Activated T-cell treated with anti-CD3 and anti-CD28 coated beads, Interleukin-2, amount 50 U/mL, for 4 hours (primary cell): Measurements from ENCODE around the gene MAP2K2. TPM values are rescaled to one million over a fixed set of nuclear protein-coding genes. Genes with fewer than 3 reads are reported as not detected.
"Not testable (repeated sequence)": the region's sequence is repeated elsewhere in the genome, so short reads cannot be mapped to it uniquely, and the experiment has no call there.

ENCODE experiments used
- ATAC-seq, 2 donors: fragments of 200-7000 bp; cut with Tn5 transposase; one replicate each; pipeline ENCODE4 v1.10.0; 2021
- DNase-seq: peaks from one replicate; pipeline ENCODE4 v3.0.0-alpha.2; 2020
- H3K27me3 Mint-ChIP-seq: one replicate; pipeline ENCODE4 v1.8.0; 2021; ENCODE audit warnings: low read depth, mixed read lengths
- H3K36me3 Mint-ChIP-seq: one replicate; pipeline ENCODE4 v1.8.0; 2022; ENCODE audit warnings: mixed read lengths; ENCODE audit not compliant: insufficient read depth
- H3K4me1 Mint-ChIP-seq: one replicate; pipeline ENCODE4 v1.8.0; 2021; ENCODE audit warnings: low read depth, mixed read lengths
- H3K4me3 Mint-ChIP-seq: one replicate; pipeline ENCODE4 v1.8.0; 2021; ENCODE audit warnings: mild to moderate bottlenecking, moderate library complexity, mixed read lengths
- H3K9me3 Mint-ChIP-seq: one replicate; pipeline ENCODE4 v1.8.0; 2021; ENCODE audit warnings: mixed read lengths
- total RNA-seq, 3 donors: library from RNA; stranded (reverse); gene quantifications; one replicate each; pipeline ENCODE4 v1.2.1, GENCODE V29; 2021

MAP2K2 gene
- 100 to 1,000 TPM; 136 to 143 (median 139) TPM for total RNA-seq

DNA sequence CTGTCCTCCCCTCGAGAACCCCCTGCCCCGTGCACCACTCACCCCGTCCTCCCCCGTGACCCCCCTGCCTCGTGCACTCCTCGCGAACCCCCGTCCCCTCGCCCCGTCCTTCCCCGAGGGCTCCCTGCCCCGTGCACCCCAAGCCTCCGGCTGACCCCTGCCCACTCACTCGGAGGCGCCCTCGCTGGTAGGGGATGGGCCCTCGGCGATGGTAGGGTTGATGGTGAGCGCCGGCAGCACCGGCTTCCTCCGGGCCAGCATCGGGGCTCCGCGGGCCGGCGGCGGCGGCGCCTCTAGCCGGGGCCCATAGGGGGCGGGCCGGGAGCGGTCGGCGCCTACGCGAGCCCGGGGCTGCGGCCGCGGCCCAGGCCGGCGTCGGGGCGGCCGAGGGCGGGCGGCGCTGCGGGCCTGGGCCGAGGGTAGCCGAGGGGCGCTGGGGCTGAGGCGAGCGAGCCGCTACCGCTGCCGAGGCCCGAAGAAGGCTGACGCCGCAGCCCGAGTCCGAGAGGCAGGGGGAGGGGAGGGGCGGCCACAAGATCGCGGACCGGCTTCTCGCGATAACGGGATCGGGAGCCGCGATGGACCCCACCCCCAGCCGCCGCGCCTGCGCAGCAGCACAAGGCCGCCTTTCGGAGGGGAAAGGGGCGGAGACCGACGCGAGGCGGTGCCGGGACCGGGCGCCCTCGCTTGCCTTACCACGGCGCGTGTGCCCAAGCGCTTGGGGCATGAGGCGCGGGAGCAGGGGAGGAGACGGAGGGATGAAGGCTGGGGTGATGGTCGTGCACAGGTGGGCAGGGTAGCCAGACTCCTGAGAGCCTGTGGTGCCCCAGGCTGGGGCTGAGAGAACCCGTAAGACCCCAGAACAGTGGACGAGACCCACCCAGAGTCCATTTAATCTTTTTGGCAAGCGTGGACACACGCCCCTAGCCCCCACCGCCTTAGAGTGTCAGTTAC, at the start of gene MAP2K2:
MAP2K2 (minus strand) TSS at position 508 of the 954 bp plus-strand sequence; CDS start at position 261, 247 bp downstream.
- DNase-seq (peak; percentile 97), ATAC-seq (peak; percentile 95 to 97)
- H3K4me1 Mint-ChIP-seq: peaks cover 23% of the 10 kb centered on the region
- peak within 1 kb of the TSS; percentile 92 for H3K4me3 Mint-ChIP-seq
- no peaks in the 10 kb centered on the region for H3K9me3 Mint-ChIP-seq
- peaks cover 2% of the 10 kb centered on the region for H3K36me3 Mint-ChIP-seq
- no peaks in the 10 kb centered on the region for H3K27me3 Mint-ChIP-seq

GRCh38 chr19:4172861-4173473, 49.0 kb upstream of the MAP2K2 start:
- H3K4me1 Mint-ChIP-seq: peaks cover 2% of the 10 kb centered on the region
- ATAC-seq (peak; percentile 89 to 90), DNase-seq (peak; percentile 54)
- peaks cover 3% of the 10 kb centered on the region for H3K36me3 Mint-ChIP-seq
- peaks cover 26% of the 10 kb centered on the region for H3K27me3 Mint-ChIP-seq
- H3K4me3 Mint-ChIP-seq: no peak overlapping the region
- H3K9me3 Mint-ChIP-seq: no peaks in the 10 kb centered on the region

DNA sequence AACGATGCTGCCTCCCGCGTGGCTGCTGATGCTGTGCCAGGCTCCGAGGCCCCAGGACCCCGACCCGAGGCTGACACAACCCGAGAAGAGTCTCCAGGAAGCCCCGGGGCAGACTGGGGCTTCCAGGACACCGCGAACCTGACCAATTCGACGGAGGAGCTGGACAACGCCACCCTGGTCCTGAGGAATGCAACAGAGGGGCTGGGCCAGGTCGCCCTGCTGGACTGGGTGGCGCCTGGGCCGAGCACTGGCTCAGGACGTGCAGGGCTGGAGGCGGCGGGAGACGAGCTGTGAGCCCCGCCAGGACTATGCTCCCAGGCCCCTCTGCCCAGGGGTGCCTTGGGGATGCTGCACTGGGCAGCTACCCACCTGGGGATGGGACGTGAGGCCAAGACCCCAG, 47.8 kb upstream of the MAP2K2 start:
- DNase-seq (no peak), ATAC-seq (no peak)
- Mint-ChIP-seq H3K36me3 (no peaks in the 10 kb centered on the region), H3K9me3 (no peaks in the 10 kb centered on the region), H3K4me3 (no peak overlapping the region), H3K4me1 (peaks cover 2% of the 10 kb centered on the region), H3K27me3 (peaks cover 31% of the 10 kb centered on the region)

- H3K4me3 Mint-ChIP-seq: no peak overlapping the region
- no peaks in the 10 kb centered on the region for H3K9me3 Mint-ChIP-seq
- peaks cover 27% of the 10 kb centered on the region for H3K27me3 Mint-ChIP-seq
- no peak for DNase-seq
- H3K4me1 Mint-ChIP-seq: no peaks in the 10 kb centered on the region
- no peaks in the 10 kb centered on the region for H3K36me3 Mint-ChIP-seq
- ATAC-seq: no peak
These were observed 40.3 kb upstream of the MAP2K2 start for GRCh38 chr19:4164262-4164661.

- H3K4me1 Mint-ChIP-seq: no peaks in the 10 kb centered on the region
- H3K36me3 Mint-ChIP-seq: no peaks in the 10 kb centered on the region
- no peaks in the 10 kb centered on the region for H3K9me3 Mint-ChIP-seq
- no peak overlapping the region for H3K4me3 Mint-ChIP-seq
- ATAC-seq (no peak), DNase-seq (no peak)
- peaks cover 15% of the 10 kb centered on the region for H3K27me3 Mint-ChIP-seq
These were observed 37.6 kb upstream of the MAP2K2 start for GRCh38 chr19:4161415-4162077.

GRCh38 chr19:4157971-4158370, 34.0 kb upstream of the MAP2K2 start:
- not testable (repeated sequence) for DNase-seq, H3K9me3 Mint-ChIP-seq, H3K36me3 Mint-ChIP-seq, H3K4me3 Mint-ChIP-seq, H3K4me1 Mint-ChIP-seq, H3K27me3 Mint-ChIP-seq, ATAC-seq

DNA sequence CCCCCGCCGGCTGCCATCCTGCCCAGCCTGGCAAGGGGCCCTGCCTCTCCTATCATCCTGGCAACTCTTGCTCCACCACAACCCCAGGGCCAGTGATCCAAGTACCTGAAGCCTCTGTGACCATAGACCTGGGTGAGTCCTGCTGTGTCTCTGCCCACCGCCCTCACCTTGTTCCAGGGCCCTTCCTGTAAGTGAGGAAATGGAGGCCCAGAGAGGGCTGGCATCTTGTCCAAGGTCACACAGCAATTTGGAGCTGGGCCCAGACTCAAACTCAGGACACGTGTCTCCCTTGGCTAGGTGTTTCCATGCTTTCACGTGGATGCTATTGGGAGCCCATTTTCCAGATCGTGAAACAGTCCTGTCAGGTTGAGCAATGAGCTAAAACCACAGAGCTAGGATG, 33.2 kb upstream of the MAP2K2 start:
- peaks cover 4% of the 10 kb centered on the region for H3K4me1 Mint-ChIP-seq
- no peaks in the 10 kb centered on the region for H3K9me3 Mint-ChIP-seq

GRCh38 chr19:4154571-4155312, 30.8 kb upstream of the MAP2K2 start:
- Mint-ChIP-seq H3K27me3 (peaks cover 1% of the 10 kb centered on the region), H3K4me1 (peaks cover 4% of the 10 kb centered on the region), H3K4me3 (no peak overlapping the region), H3K36me3 (no peaks in the 10 kb centered on the region), H3K9me3 (no peaks in the 10 kb centered on the region)
- ATAC-seq (no peak), DNase-seq (no peak)

More for the DNA sequence above, 33.2 kb upstream of the MAP2K2 start:
- Mint-ChIP-seq H3K27me3 (peaks cover 1% of the 10 kb centered on the region), H3K36me3 (no peaks in the 10 kb centered on the region), H3K4me3 (no peak overlapping the region)
- ATAC-seq: no peak
- DNase-seq: no peak

GRCh38 chr19:4152241-4152998, 28.5 kb upstream of the MAP2K2 start:
- Mint-ChIP-seq H3K9me3 (no peaks in the 10 kb centered on the region), H3K36me3 (no peaks in the 10 kb centered on the region), H3K4me1 (peaks cover 4% of the 10 kb centered on the region), H3K27me3 (peaks cover 7% of the 10 kb centered on the region), H3K4me3 (no peak overlapping the region)
- ATAC-seq (no peak), DNase-seq (no peak)

DNA sequence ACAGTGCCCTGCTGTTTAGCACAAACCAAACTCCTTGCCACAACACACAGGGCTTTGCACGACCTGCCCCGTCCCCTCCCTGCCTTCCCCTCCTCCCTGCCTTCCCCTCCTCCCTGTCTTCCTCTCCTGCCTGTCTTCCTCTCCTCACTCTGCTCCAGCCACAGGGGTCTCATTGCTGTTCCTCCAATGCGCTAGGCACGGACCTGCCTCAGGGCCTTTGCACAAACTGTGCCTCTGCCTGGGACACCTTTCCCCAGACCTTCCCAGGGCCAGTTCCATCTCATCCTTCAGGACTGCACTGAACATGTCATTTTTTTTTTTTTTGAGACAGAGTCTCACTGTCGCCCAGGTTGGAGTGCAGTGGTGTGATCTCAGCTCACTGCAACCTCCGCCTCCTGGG, 27.7 kb upstream of the MAP2K2 start:
- H3K4me3 Mint-ChIP-seq: no peak overlapping the region
- ATAC-seq: no peak
- peaks cover 4% of the 10 kb centered on the region for H3K4me1 Mint-ChIP-seq
- H3K36me3 Mint-ChIP-seq: no peaks in the 10 kb centered on the region
- H3K27me3 Mint-ChIP-seq: peaks cover 9% of the 10 kb centered on the region
- DNase-seq: no peak
- no peaks in the 10 kb centered on the region for H3K9me3 Mint-ChIP-seq

DNA sequence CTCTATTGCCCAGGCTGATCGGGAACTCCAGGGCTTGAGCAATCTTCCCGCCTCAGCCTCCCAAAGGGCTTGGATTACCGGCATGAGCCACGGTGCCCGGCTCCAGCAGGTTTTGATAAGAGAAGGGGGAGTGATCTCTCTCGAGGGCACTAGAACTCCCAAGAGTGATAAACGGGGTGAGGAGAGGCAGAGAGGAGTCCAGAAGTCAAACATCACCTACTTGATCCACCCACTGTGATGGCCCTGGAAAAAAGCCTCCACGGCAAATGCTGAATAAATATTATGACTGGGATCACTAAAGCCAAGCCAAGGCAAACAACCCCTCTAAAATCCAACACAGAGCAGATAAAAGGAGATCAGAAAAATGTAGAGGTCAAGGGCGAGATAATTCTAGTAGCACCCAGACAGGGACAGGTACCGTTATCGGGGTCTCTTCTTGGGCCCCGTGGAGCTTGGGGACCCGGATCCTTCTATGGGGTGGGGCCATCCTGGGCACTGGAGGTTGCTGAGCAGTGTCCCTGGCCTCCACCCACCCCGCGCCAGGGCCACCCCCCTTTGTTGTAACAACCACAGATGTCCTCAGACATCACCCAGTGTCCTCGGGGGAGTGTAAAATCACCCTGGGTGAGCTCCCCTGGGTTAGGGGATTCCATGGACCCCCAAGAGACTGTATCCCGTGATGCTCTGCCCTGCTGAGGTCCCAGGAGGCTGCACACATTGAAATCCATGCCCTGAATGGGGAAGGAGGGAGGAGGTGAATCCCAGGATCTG, 25.8 kb upstream of the MAP2K2 start:
- ATAC-seq (no peak), DNase-seq (no peak)
- H3K36me3 Mint-ChIP-seq: no peaks in the 10 kb centered on the region
- no peak overlapping the region for H3K4me3 Mint-ChIP-seq
- H3K27me3 Mint-ChIP-seq: peaks cover 16% of the 10 kb centered on the region
- H3K4me1 Mint-ChIP-seq: peaks cover 4% of the 10 kb centered on the region
- H3K9me3 Mint-ChIP-seq: no peaks in the 10 kb centered on the region

GRCh38 chr19:4144666-4145249, 20.8 kb upstream of the MAP2K2 start:
- no peak for ATAC-seq
- Mint-ChIP-seq H3K9me3 (no peaks in the 10 kb centered on the region), H3K4me3 (no peak overlapping the region), H3K36me3 (no peaks in the 10 kb centered on the region), H3K27me3 (peaks cover 23% of the 10 kb centered on the region), H3K4me1 (peaks cover 4% of the 10 kb centered on the region)
- DNase-seq: no peak
